Endothelial cell (in vitro differentiated cells): ENCODE measurements around the gene TMEM178A. TPM values are rescaled to one million over a fixed set of nuclear protein-coding genes. Genes with fewer than 3 reads are reported as not detected.

ENCODE experiments used
- DNase-seq: peaks from one replicate; pipeline ENCODE4 v3.0.0; 2021; ENCODE audit warnings: low spot score
- H3K27ac Mint-ChIP-seq: one replicate; pipeline ENCODE4 v1.8.0; 2021; ENCODE audit warnings: mixed read lengths, inconsistent platforms; ENCODE audit not compliant: unreplicated experiment
- H3K27me3 Mint-ChIP-seq: one replicate; pipeline ENCODE4 v1.8.0; 2021; ENCODE audit warnings: mild to moderate bottlenecking, moderate library complexity, mixed read lengths, inconsistent platforms; ENCODE audit not compliant: unreplicated experiment
- H3K36me3 Mint-ChIP-seq: one replicate; pipeline ENCODE4 v1.8.0; 2021; ENCODE audit warnings: mild to moderate bottlenecking, low read depth, mixed read lengths, inconsistent platforms; ENCODE audit not compliant: unreplicated experiment
- H3K4me1 Mint-ChIP-seq: one replicate; pipeline ENCODE4 v1.8.0; 2021; ENCODE audit warnings: mild to moderate bottlenecking, mixed read lengths, inconsistent platforms; ENCODE audit not compliant: unreplicated experiment
- H3K4me3 Mint-ChIP-seq: one replicate; pipeline ENCODE4 v1.8.0; 2021; ENCODE audit warnings: mild to moderate bottlenecking, mixed read lengths, inconsistent platforms; ENCODE audit not compliant: unreplicated experiment
- H3K9me3 Mint-ChIP-seq: one replicate; pipeline ENCODE4 v1.8.0; 2021; ENCODE audit warnings: mixed read lengths, inconsistent platforms; ENCODE audit not compliant: unreplicated experiment
- CTCF ChIP-seq: fragments of 200-600 bp; sonication (generic); IDR thresholded peaks from one replicate; pipeline ENCODE4 v1.5.0; 2021; ENCODE audit warnings: antibody characterized with exemption; ENCODE audit not compliant: unreplicated experiment
- total RNA-seq: library from RNA; stranded (reverse); fragmentation: NEBNext Ultra II Directional; extraction: Animal tissue kit (Norgen Biotek cat#: 25700); gene quantifications from one replicate; pipeline ENCODE4 v1.2.1, GENCODE V29; 2021; ENCODE audit not compliant: unreplicated experiment

Gene TMEM178A
- total RNA-seq, 1 donor from 2014 or later, result 4.8 TPM

GRCh38 chr2:39710807-39711206, 45.1 kb downstream of the TMEM178A start:
- no peak for TF ChIP-seq CTCF
- Mint-ChIP-seq H3K36me3 (peaks cover 5% of the 10 kb centered on the region), H3K27ac (no peak overlapping the region), H3K9me3 (no peaks in the 10 kb centered on the region), H3K4me1 (no peaks in the 10 kb centered on the region), H3K4me3 (no peak overlapping the region), H3K27me3 (peaks cover 3% of the 10 kb centered on the region)
- no peak for DNase-seq

- no peak for DNase-seq
- H3K27me3 Mint-ChIP-seq, result peaks cover 2% of the 10 kb centered on the region
- H3K36me3 Mint-ChIP-seq, result peaks cover 2% of the 10 kb centered on the region
- no peak overlapping the region for H3K27ac Mint-ChIP-seq
- no peaks in the 10 kb centered on the region for H3K9me3 Mint-ChIP-seq
- no peak overlapping the region for H3K4me3 Mint-ChIP-seq
- no peaks in the 10 kb centered on the region for H3K4me1 Mint-ChIP-seq
- no peak for TF ChIP-seq CTCF
Measured at GRCh38 chr2:39712953-39713352, 47.2 kb downstream of the TMEM178A start.

GRCh38 chr2:39715095-39715494, 49.4 kb downstream of the TMEM178A start:
- Mint-ChIP-seq H3K4me3 (no peak overlapping the region), H3K27ac (no peak overlapping the region), H3K4me1 (no peaks in the 10 kb centered on the region), H3K27me3 (no peaks in the 10 kb centered on the region), H3K36me3 (no peaks in the 10 kb centered on the region), H3K9me3 (no peaks in the 10 kb centered on the region)
- no peak for DNase-seq
- no peak for TF ChIP-seq CTCF

GRCh38 chr2:39715822-39716221, 50.1 kb downstream of the TMEM178A start:
- H3K4me1 Mint-ChIP-seq, result no peaks in the 10 kb centered on the region
- no peak overlapping the region for H3K27ac Mint-ChIP-seq
- H3K9me3 Mint-ChIP-seq, result no peaks in the 10 kb centered on the region
- DNase-seq, result no peak
- no peak overlapping the region for H3K4me3 Mint-ChIP-seq
- H3K27me3 Mint-ChIP-seq, result no peaks in the 10 kb centered on the region
- no peaks in the 10 kb centered on the region for H3K36me3 Mint-ChIP-seq
- no peak for TF ChIP-seq CTCF

GRCh38 chr2:39717067-39717466, 51.4 kb downstream of the TMEM178A start:
- Mint-ChIP-seq H3K27ac (no peak overlapping the region), H3K4me3 (no peak overlapping the region), H3K36me3 (no peaks in the 10 kb centered on the region), H3K27me3 (no peaks in the 10 kb centered on the region), H3K9me3 (no peaks in the 10 kb centered on the region), H3K4me1 (no peaks in the 10 kb centered on the region)
- no peak for TF ChIP-seq CTCF
- DNase-seq, result no peak
